GM12878 (cell line): ENCODE measurements around the gene DOK4. TPM values are rescaled to one million over a fixed set of nuclear protein-coding genes. Genes with fewer than 3 reads are reported as not detected.

Experiments
- ATAC-seq: fragments of 200-7000 bp; cut with Tn5 transposase; 3 replicates; pipeline ENCODE4 v1.9.1; 2020; ENCODE audit warnings: mild to moderate bottlenecking, moderate library complexity
- BruUV-seq: library from RNA; stranded (reverse); fragments of 400-500 nt; replicated peaks from 2 replicates; lab custom pipeline; 2021; lab: Mats Ljungman, UMichigan
- CTCF ChIA-PET: fragments of 300-600 bp; sonication (Branson Sonifier 250); formaldehyde crosslinking; extraction: SDS; loops from one replicate; lab custom pipeline; 2021; ENCODE audit warnings: inconsistent platforms; lab: Yijun Ruan, JAX
- POLR2A ChIA-PET: fragments of 350-600 bp; formaldehyde crosslinking; extraction: SDS; loops from one replicate; lab custom pipeline; 2021; ENCODE audit warnings: inconsistent platforms; lab: Charles Lee
- RAD21 ChIA-PET: fragments of 300-600 bp; sonication (Branson Sonifier 250); formaldehyde crosslinking; loops from one replicate; lab custom pipeline; 2023; ENCODE audit warnings: antibody characterized with exemption; ENCODE audit not compliant: unreplicated experiment; lab: Charles Lee
- SMC1A ChIA-PET: fragments of 300-600 bp; sonication (Branson Sonifier 250); formaldehyde crosslinking; loops from one replicate; lab custom pipeline; 2023; ENCODE audit not compliant: unreplicated experiment, uncharacterized antibody; lab: Charles Lee
- DNase-seq: peaks from one replicate; pipeline ENCODE4 v3.0.0-alpha.2; 2011; ENCODE audit warnings: low read depth, low spot score
- FAIRE-seq: peaks from 3 replicates; lab custom pipeline; 2011; peaks lifted over from hg19 to GRCh38; lab: Jason Lieb, UNC
- H2AFZ ChIP-seq: 2 replicates; pipeline ENCODE4 v1.6.0; 2011; ENCODE audit warnings: low read depth, low read length, control low read depth; ENCODE audit not compliant: control insufficient read depth
- H3K27ac ChIP-seq: 2 replicates; pipeline ENCODE4 v1.5.1; 2011; ENCODE audit warnings: control low read depth; ENCODE audit not compliant: control insufficient read depth, insufficient read depth
- H3K27me3 ChIP-seq, 2 experiments: replicated peaks in 1 of 2; 2 replicates each; pipeline versions ENCODE4 v1.6.0 to v1.6.1; 2011; ENCODE audit warnings: low read length in 1 of 2; ENCODE audit not compliant: control insufficient read depth in 2 of 2, insufficient read depth in 2 of 2
- H3K36me3 ChIP-seq, 2 experiments: 2 replicates each; pipeline ENCODE4 v1.5.1; 2011; ENCODE audit warnings: low read length in 1 of 2; ENCODE audit not compliant: control insufficient read depth in 2 of 2, insufficient read depth in 2 of 2
- H3K4me1 ChIP-seq: 2 replicates; pipeline ENCODE4 v1.6.1; 2011; ENCODE audit warnings: mild to moderate bottlenecking, low read length, moderate library complexity, mixed read lengths; ENCODE audit not compliant: control insufficient read depth, insufficient read depth
- H3K4me2 ChIP-seq: 2 replicates; pipeline ENCODE4 v1.6.0; 2011; ENCODE audit warnings: control low read depth; ENCODE audit not compliant: control insufficient read depth, insufficient read depth
- H3K4me3 ChIP-seq: fragments of 200-600 bp; sonication (generic); 2 replicates; pipeline ENCODE4 v1.5.1; 2016
- H3K79me2 ChIP-seq: 2 replicates; pipeline ENCODE4 v1.6.0; 2011; ENCODE audit warnings: low read length; ENCODE audit not compliant: control insufficient read depth, insufficient read depth
- H3K9ac ChIP-seq: 2 replicates; pipeline ENCODE4 v1.8.0; 2011; ENCODE audit warnings: low read length, control low read depth, mixed read lengths; ENCODE audit not compliant: control insufficient read depth, insufficient read depth
- H3K9me3 ChIP-seq: replicated peaks from 3 replicates; pipeline ENCODE4 v1.5.1; 2011; ENCODE audit warnings: mild to moderate bottlenecking, low read length; ENCODE audit not compliant: control insufficient read depth, insufficient read depth
- H4K20me1 ChIP-seq: 2 replicates; pipeline ENCODE4 v1.6.0; 2011; ENCODE audit not compliant: control insufficient read depth, insufficient read depth
- ASH2L ChIP-seq: fragments of 300-600, 200-600 bp; sonication (generic); IDR thresholded peaks from 2 replicates; pipeline ENCODE4 v1.6.1; 2017; ENCODE audit warnings: low read depth, mild to moderate bottlenecking, borderline replicate concordance
- ATF3 ChIP-seq: IDR thresholded peaks from 2 replicates; pipeline ENCODE4 v1.6.1; 2011; ENCODE audit warnings: low read depth, mild to moderate bottlenecking, low read length, moderate library complexity, borderline replicate concordance; ENCODE audit errors: extremely low read depth
- BCLAF1 ChIP-seq: fragments of 450-650 bp; IDR thresholded peaks from 2 replicates; pipeline ENCODE4 v1.6.1; 2017; ENCODE audit warnings: antibody characterized with exemption, mild to moderate bottlenecking, moderate library complexity
- CBX5 ChIP-seq: sonication (generic); IDR thresholded peaks from 2 replicates; pipeline ENCODE4 v1.6.1; 2016; ENCODE audit warnings: low read depth, moderate library complexity, mild to moderate bottlenecking, inconsistent platforms
- JUNB ChIP-seq: IDR thresholded peaks from 2 replicates; pipeline ENCODE4 v1.6.1; 2016; ENCODE audit warnings: antibody characterized with exemption, mild to moderate bottlenecking
- RB1 ChIP-seq: fragments of 450-650 bp; formaldehyde crosslinking; IDR thresholded peaks from 2 replicates; pipeline ENCODE4 v1.6.1; 2017; ENCODE audit warnings: mild to moderate bottlenecking, borderline replicate concordance
- SPI1 ChIP-seq: IDR thresholded peaks from 2 replicates; pipeline ENCODE4 v1.6.1; 2011; ENCODE audit warnings: low read depth, mild to moderate bottlenecking, low read length, moderate library complexity, borderline replicate concordance; ENCODE audit not compliant: insufficient read depth
- STAT3 ChIP-seq: IDR thresholded peaks from 2 replicates; pipeline ENCODE4 v1.6.1; 2011; ENCODE audit warnings: low read depth, low read length, improper control_type of control experiment
- ZBED1 ChIP-seq: IDR thresholded peaks from 2 replicates; pipeline ENCODE4 v1.6.1; 2016; ENCODE audit warnings: borderline replicate concordance
- WGBS: methylation state at CpG from one replicate; pipeline ENCODE4 v1.1.6; 2016; ENCODE audit warnings: low lambda C conversion rate; ENCODE audit not compliant: insufficient replicate concordance, insufficient coverage; ENCODE audit errors: missing lambda C conversion rate; 5-methylcytosine and 5-hydroxymethylcytosine counted together
- in situ Hi-C: fragments of 300-500 bp; cut with MboI; formaldehyde crosslinking; loops from 9 replicates; pipeline ENCODE4 v1.14.3; 2018; ENCODE audit warnings: mixed read lengths
- intact Hi-C: fragments of 100-400 bp; cut with micrococcal nuclease; formaldehyde crosslinking; loops from one replicate; pipeline ENCODE4 v1.14.2; 2022; ENCODE audit not compliant: unreplicated experiment
- polyA plus RNA-seq, 11 experiments: library from polyadenylated mRNA; depleted of rRNA in 4 of 11; unstranded in 6 of 11; stranded (reverse) in 5 of 11; fragments of >200 nt; fragmentation: Nextera tagmentation in 4 of 11; fragmentation: Illumina TruSeq in 1 of 11; extraction: Ambion mirVana in 4 of 11; extraction: Trizol in 1 of 11; gene quantifications; 1 replicate in 1 of 11; 2 replicates in 10 of 11; pipeline versions ENCODE4 v1.2.1 to v1.2.3, GENCODE V29; 2011 to 2016; ENCODE audit warnings: inconsistent platforms in 2 of 11, missing spikeins in 2 of 11, low read depth in 1 of 11
- total RNA-seq, 4 experiments: library from RNA; depleted of rRNA in 3 of 4; stranded (reverse); fragments of >200 nt in 3 of 4; fragmentation: Illumina TruSeq in 1 of 4; extraction: Trizol in 1 of 4; gene quantifications; 2 replicates each; pipeline versions ENCODE4 v1.2.1 to v1.2.3, GENCODE V29; 2013 to 2021

DOK4 gene
- total and polyA plus RNA-seq, 10 of the 15 experiments (the other 5 are each of a cell fraction or from before 2014, with no cell fraction given), result 0.20 to 7.0 (median 2.4) TPM; not detected in 1

GRCh38 chr16:57474671-57475661, 11.3 kb downstream of the DOK4 start:
- H2AFZ ChIP-seq, result peak overlapping the region; percentile 20
- no peaks in the 10 kb centered on the region for H4K20me1 ChIP-seq
- TF ChIP-seq ASH2L (no peak), RB1 (no peak), ATF3 (no peak), STAT3 (no peak), ZBED1 (no peak), SPI1 (no peak), CBX5 (no peak), BCLAF1 (no peak), JUNB (no peak)
- peaks cover 10 to 16% of the 10 kb centered on the region in 2 experiments; a peak in 3 of 4 replicates for H3K36me3 ChIP-seq
- ATAC-seq (peak; percentile 3), FAIRE-seq (no peak), DNase-seq (no peak)
- POLR2A ChIA-PET, result no interaction called here
- RAD21 ChIA-PET, result interaction anchor here (0.6 to 1.2 kb wide), 5 partner anchors 12 to 174 kb away, joined by 3 read pairs; partner anchors contain the start of gene ADGRG5
- no peaks in the 10 kb centered on the region for H3K79me2 ChIP-seq
- intact Hi-C loops (no loop called here), in situ Hi-C loops (no loop called here)
- H3K9ac ChIP-seq, result no peak overlapping the region
- no peaks in the 10 kb centered on the region for H3K9me3 ChIP-seq
- no peak overlapping the region for H3K27ac ChIP-seq
- BruUV-seq, result no TSS peak
- H3K4me3 ChIP-seq, result no peak overlapping the region
- CTCF ChIA-PET, result interaction anchor here (0.8 to 3.3 kb wide), 8 partner anchors 11 to 323 kb away, joined by 3 to 20 read pairs (median 4); partner anchors contain the start of gene POLR2C
- no peaks in the 10 kb centered on the region for H3K27me3 ChIP-seq
- SMC1A ChIA-PET, result interaction anchor here (0.9 to 1.3 kb wide), 4 partner anchors 13 to 48 kb away, joined by 3 to 6 read pairs (median 5); no protein-coding TSS in a partner anchor
- WGBS, result 55% methylated on average over 29 of the region's 30 CpGs
- peak overlapping the region; percentile 13 for H3K4me2 ChIP-seq
- H3K4me1 ChIP-seq, result peaks cover 16% of the 10 kb centered on the region
